ENCODE data around the gene C11orf86.
"Not testable (repeated sequence)": the region's sequence is repeated elsewhere in the genome, so short reads cannot be mapped to it uniquely, and the experiment has no call there.

- not testable (repeated sequence) for TF ChIP-seq EZH2 (IDR thresholded peaks at IDR 0.05); POLR2AphosphoS5 (IDR thresholded peaks at IDR 0.05; ENCODE audit: borderline replicate concordance, low read depth, low read length)
These were observed 13.4 kb upstream of the C11orf86 start for GRCh38 chr11:66961691-66962213.

Measured in SK-N-MC (cell line).